T-helper 1 cell (primary cell): Measurements from ENCODE around the gene FAM118B.
"Not testable (repeated sequence)": the region's sequence is repeated elsewhere in the genome, so short reads cannot be mapped to it uniquely, and the experiment has no call there.

Source experiments
- DNase-seq, 5 donors: peaks; one replicate each; pipeline ENCODE4 v3.0.0-alpha.2; 2012 to 2020

Gene FAM118B

DNA sequence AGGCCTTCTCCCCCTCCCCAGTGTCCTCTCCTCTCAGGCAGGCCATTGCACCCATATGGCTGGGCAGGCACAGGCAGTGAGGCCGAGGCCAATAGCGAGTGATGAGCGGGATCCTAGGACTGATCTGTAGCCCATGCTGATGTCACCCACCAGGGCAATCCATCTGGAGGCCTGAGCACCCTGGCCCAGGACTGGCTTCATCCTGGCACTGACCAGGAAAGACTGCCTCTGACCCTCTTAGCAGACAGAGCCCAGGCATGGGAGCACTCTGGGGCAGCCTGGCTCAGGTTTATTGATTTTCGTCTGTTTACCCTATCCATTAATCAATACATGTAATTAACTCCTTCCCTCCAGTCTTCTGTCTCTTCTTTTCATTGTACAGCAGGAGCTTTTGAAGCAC, 66.2 kb downstream of the FAM118B start:
- no peak for DNase-seq

DNA sequence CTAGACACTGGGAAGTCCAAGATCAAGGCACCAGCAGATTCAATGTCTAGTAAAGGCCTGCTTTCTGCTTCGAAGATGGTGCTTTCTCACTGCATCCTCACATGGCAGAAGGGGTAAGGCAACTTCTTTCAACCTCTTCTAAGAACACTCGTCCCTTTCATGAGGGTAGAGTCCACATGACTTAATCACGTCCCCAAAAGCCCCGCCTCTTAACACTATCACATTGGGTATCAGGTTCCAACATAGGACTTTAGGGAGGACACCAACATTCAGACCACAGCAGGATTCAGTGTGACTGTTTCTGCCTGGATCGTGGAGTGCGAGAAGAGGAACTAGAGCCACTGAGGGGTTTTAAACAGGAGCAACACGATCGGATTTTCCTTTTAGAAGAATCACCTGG, 67.6 kb downstream of the FAM118B start:
- no peak for DNase-seq

DNA sequence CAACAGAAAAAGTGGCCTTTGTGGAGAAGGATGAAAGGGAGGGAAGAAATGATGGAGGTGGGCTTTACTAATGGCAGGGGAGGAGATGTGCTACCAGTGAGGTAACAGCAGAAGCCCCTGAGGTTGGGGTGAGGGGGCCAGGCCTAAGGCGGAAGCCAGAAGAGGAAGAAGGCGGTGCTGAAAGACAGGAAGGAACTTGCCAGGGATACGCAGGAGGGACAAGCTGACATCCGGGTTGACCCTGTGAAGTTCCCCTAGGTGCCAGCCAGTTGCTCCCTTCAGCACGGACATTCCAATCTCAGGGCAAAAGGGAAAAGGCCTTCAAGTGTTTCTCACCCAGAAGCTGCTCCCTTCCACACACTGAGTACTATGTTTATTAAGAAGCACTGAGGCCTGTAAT, 69.0 kb downstream of the FAM118B start:
- DNase-seq = no peak

DNA sequence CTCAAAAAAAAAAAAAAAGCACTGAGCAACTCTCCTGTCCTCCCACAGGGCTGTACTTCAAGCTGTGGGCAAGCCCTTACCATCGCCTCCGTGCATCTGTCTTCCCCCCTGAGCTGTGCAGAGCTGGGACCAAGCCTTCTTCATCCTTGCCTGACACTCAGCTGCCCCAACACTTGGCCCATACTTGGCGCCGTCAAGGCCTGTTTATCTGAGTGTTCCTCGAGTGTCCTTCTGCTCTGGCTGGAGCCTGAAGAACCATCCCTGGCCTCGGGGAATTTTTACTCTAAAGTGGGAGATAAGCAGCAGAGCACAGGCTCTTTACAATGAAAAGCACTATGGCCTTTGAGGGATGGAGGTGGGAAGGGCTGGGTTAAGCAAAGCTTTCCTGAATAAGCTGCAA, 69.7 kb downstream of the FAM118B start:
- no peak for DNase-seq

DNA sequence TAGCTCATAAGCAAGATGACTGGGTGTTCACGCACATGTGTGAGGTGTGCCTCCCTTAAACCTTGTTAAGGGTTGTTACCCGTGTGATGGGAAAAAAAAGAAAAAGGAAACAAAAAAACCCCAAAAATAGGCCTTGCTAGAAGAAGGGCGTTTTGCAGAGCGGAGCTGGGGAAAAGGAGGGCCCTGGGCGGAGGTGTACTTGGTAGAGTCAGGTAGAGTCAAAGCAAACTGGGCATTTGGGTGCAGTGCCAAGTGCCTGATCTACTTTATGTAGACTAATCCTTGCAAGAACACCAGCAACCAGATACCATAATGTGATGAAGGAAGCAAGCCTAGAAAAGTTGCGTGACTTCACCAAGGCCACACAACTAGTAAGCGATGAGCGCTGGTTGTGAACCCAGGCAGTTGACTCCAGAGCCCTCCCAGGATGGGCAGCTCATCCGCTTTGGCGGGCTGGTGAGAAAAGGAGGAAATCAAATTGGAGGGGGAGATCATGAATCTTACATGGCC, 70.1 kb downstream of the FAM118B start:
- DNase-seq = no peak

DNA sequence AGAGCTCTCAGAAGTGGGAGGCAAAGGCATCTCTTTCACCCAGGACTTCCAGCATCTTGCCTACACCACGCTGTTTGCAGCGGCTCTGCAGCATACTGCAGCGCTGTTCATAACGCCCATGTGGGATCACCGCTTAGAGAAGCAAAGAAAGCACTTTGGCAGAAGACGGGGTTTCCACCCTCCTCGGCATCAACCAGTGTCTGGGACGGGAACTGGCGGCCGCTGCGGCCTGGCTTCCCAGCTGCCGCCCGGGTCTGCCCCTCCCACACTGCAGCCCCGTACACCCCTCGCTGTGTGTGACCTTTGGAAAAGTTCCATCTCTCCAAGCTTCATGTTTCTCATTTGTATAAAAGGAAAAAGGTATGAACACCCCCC, 70.8 kb downstream of the FAM118B start:
- peak in 2 of 5 donors; percentile 29 to 52 for DNase-seq

DNA sequence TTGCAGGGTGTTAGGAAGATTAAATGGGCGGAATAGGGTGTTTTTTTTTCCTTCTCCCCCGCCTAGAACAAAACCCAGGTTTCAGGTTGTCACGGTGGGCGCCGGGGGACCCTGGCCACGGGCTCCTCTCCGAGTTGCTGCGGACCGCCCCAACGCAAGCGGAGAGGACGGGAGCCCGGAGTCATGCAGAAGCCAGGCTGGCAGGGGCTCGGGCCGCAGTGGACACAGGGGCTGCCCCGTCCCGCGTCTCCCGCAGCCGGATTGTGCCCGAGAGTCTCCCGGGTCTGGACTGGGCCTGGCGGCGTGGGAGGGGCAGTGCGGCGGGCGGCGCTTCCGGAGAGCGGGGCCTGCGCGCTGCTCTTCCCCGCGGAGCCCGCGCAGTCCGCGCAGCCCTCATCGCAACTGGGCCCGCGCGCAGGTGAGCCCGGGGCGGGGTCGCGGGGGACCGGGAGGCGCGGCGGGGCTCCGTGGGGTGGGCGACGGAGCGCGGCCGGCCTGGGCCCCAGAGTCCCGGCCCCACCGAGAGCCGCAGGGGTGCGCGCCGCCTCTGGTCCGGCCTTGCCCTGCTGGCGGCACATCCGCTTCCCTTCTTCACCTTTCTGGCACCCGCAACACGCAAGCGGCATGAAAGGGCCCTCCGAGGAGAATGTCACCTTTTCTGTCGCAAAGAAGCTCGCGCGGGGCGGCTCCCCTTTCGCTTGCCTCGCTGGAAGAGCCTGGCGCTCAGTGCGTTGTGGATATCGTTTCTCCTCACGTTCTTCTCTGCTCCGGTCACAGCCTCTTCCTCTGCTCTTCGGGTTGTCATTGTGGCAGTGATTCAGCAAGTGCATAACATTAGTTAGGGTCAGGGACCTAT, 71.4 kb downstream of the FAM118B start, which contains the start of gene TIRAP:
TSS of gene TIRAP (plus strand) at position 358 of the 856 bp plus-strand sequence. CDS start 7,802 bp downstream, outside the sequence.
- DNase-seq = peak; percentile 34 to 70 (median 51)

DNA sequence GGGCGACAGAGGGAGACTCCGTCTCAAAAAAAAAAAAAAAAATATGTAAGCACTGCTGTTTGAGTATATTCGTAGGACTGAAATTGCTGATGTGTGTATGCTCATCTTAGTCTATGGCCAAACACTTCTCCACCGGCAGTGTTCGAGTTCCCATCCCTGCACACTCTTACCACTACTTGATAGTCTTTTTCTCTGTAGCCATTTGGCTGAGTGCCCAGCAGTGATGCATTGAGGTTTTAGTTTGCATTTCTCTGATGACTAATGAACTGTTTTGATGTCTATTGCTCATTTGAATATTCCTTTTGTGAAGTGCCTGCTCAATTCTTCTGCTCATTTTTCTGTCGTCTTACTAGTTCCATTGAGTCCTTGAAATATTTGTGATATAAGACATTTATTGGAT, 73.2 kb downstream of the FAM118B start:
- DNase-seq = peak; percentile 43 to 82 (median 67)

DNA sequence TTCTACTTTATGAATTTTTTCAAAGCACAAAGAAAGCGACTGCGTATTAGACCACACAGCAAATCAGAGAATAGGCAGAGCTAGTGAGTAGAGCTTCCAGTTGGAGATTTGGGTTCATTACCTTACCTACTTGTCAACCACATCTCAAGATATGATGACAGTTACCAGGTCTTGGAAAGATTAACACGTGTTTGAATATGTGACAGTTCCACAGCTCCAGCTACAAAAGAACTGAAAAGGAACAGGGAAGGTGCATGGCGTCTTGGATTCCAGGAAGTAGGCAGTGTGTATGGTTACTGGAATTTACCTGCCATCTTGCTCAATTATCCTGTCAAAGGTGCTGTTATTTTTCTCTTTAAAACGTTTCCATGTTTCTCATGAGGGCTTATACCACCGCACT, 76.7 kb downstream of the FAM118B start:
- DNase-seq = no peak

DNA sequence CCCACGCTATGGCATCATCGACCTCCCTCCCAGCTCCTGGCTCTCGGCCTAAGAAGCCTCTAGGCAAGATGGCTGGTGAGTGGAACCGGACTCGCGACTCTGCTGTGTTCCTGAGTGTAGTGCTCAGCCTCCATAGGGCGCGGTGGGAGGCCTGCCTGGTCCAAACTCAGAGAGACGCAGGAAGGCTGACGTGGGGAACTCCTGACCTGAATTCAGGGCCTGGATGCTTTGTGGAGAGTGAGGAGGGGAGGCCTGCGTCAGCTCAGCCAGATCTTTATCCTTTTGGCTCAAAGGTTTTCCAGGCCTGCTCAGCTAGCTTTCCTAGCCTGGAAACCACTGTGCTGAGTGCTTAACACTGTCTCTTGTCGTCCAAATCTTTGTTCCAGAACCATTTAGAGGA, 79.3 kb downstream of the FAM118B start:
- DNase-seq = no peak

DNA sequence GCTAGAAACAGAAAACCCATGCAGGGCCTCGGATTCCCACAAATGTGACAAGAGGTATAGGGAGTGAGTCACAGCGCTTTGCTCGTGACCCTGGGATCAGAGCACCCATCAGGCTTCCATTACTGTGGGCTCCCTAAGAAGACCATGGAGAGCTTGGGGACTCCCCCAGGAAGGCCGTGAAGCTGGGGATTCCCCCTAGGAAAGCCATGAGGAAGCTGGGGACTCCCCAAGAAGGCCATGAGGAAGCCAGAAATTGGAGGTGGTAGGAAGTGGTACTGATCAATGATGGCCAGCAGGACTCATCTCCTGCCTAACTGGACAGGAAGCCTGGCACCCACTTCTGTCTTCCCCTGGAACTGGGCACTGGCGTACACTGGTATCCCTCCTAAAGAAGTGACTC, 82.1 kb downstream of the FAM118B start:
- DNase-seq = no peak

DNA sequence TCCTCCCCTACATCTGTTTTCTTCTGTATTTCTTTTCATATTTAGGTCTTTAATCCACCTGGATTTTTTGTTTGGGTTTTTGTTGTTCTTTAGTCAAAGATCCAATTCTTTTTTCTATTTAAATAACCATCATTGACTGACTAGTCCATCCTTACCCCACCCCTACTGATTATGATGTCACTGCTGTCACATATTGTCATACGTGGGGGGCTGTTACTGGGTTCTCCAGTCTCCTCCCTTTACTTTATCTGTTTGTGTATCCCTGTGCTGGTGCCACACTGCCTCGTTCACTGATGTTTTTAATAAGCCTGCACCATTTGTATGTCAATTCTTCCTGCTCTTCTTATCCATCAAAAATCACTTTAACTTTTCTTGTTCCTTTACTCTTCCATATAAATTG, 85.4 kb downstream of the FAM118B start:
- DNase-seq = no peak

DNA sequence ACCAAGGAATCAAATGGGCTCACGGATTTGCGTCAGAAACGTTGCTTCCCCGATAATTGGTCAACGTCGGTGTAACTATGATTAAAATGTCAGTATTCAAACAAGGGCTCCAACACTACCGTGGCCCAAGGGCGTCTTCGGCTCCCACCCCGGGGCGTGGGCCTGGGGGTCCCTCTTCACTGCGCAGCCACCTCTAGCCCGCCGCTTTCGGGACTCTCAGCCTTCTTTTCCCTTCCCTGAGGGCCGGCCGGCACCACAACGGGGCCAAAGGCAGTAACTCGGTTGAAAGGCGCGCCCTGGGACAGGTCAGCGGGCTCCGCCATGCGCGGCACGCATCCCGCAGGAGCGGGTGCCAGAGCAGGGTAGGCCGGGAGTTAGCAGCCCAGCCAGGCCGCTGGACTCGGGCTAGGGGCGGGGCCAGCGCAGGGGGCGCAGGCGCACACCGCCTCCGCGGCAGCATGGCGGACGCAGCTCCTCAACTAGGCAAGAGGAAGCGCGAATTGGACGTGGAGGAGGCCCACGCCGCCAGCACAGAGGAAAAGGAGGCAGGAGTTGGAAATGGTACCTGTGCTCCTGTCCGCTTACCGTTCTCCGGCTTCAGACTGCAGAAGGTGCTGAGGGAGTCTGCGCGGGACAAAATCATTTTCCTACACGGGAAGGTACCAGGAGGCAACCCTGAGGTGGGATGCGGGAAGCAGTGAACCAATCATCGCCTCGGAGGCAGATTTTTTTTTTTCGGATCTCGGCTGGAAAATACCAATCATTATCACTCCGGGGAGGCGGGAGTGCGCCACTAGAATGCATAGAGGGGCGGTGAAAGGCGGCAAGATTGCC, 92.3 kb downstream of the FAM118B start, which contains the start of gene DCPS:
TSS of gene DCPS (plus strand) at position 438 of the 834 bp plus-strand sequence. CDS start at position 459, 21 bp downstream.
- peak; percentile 73 to 89 (median 78) for DNase-seq

DNA sequence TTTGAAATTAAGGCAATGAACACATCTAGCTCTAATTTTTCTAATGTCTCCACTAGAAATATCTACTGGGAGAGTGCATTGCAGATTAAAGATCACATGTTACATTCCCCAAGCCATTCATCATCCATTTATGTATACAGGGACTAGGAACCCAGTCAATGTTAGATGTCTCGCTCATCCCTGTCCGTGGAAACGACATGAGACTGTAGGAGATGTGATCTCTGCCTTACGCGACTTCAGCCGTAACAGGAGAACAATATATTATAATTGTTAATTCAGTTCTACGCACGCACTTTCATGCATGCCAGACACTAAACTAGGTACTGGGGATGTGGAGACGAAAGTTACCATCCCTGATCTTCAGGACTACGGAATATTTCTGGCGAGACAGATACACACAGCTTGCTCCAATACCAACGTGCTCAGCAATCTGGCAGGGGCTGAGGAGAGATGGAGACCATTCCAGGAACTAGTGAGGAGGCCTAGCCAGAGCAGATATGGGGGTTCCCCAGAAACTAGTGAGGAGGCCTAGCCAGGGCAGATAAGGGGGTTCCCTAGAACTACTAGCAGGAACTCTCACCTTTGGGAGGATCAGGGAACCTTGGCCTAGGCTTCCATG, 93.0 kb downstream of the FAM118B start:
- DNase-seq = no peak

DNA sequence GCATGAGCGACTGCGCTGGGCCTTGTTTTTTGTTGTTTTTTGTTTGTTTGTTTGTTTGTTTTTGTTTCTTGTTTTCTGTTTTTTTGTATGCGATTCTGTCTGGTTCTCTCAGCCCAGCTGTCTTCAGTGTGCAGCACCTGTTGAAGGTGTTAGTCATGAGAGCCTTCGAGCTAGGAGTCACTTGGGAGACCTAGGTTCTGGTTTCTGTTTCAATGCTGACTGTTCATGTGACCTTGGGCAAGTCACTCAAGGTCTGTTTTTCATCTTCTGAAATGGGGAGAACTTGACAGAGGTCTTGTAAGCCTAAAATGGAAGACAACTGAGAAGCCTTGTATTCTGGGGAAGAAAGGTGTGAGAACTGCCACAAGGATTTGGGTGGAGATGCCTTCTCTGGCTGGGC, 94.1 kb downstream of the FAM118B start:
- peak in 1 of 5 donors; percentile 57 for DNase-seq

DNA sequence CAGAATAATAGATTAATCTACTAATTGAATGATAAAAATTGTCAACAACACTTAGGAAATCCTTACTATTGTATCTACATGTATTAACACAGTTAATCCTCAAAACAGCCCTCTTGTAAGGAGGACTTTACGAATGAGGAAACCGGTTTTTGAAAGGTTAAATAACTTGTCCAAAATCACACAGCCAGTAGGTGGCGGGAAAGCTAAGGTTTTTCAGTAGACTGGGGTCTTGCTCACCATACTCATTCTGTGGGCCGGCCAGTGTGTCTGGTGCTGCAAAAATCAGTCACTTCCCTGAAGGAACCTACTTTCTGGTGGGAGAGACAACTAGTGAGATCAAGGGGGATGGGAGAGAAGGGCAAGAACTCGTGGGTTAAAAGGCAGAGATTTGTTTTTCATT, 96.1 kb downstream of the FAM118B start:
- no peak for DNase-seq

DNA sequence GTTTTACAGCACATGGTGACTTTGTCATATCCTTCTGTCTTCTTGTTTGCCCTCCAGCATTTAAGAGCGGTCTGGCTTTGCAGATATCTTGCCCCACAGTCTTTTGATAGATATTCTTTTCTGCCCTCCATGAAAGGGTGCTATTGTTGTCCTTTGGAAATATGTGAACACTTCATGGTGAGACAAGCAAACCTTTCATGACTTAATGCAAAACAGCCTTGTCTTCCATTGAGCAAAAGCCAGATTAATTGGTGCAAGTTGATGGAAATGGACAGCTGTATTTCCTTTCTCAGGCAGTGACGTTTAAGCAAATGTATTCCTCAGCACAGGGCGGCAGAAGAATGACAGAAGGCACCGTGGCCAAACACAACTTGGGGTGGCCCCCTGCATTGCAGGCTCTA, 96.7 kb downstream of the FAM118B start:
- no peak for DNase-seq

DNA sequence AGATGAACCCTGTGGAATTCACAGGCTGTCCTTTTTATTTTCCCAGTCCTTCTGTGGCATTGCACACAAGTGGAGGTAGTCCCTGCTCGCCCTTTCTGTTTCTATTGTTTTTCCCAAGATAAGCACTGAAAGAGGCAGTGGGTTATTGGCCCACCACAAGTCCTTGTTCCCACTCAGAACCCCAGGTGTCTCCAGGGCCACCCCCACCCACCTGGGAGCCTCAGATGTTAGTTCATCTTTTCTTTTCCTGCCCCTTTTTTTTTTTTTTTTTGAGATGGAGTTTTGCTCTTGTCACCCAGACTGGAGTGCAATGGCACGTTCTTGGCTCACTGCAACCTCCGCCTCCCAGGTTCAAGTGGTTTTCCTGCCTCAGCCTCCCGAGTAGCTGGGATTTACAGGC, 97.2 kb downstream of the FAM118B start:
- DNase-seq = not testable (repeated sequence)

DNA sequence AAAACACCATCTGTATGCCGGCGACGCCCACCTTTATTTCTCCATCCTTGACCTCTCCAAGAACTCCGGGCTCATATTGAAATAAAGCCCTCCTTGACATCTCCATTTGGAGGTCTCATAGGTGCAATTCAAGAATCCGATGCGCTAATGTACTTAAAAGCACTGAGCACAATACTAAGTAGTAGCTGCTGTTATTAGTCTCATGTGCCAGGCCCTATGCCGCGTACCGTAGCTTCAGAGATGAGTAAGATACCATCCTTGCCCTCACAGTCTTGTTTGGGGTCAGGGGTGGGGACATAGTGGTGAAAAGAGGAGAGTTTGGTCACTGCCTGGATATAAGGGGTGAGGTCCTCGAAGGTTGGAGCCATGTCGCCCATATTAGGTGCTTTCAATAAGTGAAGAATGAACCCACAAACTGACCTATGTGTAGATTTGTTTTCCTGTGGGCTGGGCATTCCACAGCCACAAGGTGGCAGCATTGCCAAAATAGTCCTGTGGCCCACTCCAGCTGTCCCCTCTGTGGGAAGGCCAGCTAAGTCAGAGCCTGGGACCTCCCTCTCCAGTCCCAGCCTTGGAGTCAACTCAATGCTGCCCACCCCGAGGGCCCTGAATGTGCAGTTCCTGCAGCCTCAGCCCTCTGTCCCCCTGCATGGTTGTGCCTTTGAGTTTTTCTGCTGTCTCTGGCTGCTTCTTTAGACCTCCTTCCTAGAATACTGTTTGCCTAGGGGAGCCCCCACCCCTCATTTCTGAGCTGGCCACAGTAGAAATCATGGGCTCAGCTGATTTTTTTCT, 98.8 kb downstream of the FAM118B start:
- DNase-seq = peak in 4 of 5 donors; percentile 17 to 57 (median 28)

DNA sequence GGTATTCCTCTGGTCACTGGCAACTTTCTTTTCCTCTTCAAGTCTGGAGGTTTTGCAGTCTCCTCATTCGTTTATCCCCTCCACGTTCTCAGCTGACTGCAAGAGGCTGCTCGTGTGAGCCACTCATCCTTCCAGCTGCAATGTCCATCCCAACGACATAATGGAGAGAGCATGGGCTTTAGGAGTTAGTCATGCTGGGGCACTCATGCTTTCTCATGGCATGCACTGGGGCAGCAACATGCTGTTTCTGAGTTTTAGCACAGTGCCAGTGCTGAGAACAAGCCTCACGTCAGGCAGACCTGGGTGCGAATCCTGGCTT, 99.4 kb downstream of the FAM118B start:
- no peak for DNase-seq

DNA sequence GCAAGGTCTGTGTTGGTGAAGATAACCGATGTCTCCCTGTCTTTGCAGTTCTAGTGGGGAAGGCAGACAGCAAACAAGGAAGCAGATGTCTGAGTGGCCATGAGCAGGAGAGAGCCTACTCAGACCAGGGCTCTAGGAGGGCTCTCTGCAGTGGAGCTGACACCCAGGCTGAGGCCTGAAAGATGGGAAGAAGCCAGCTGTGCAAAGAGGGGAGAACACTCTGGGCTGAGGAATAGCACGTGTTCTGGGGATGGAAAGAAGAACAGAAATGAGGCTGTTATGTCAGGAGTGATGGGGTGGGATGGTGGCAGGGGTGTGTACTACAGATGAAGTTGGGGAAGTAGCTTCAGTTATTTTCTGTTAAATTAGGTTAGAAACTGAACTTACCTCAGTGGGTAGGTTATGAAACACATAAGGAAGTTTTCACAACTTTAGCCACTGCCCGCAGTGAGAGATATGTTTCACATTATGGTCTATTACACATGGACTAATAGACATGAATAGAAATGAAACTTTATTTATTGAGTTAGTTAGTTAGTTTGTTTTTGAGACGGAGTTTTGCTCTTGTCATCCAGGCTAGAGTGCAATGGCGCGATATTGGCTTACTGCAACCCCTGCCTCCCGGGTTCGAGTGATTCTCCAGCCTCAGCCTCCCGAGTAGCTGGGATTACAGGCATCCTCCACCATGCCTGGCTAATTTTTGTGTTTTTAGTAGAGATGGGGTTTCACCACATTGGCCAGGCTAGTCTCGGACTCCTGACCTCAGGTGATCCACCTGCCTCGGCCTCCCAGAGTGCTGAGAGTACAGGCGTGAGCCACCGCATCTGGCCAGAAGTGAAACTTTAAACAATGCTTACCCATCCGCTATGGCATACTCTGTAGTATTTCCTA, 100.1 kb downstream of the FAM118B start:
- DNase-seq = no peak
